ENCODE data around the gene NRXN3. TPM values are rescaled to one million over a fixed set of nuclear protein-coding genes. Genes with fewer than 3 reads are reported as not detected.

Gene NRXN3
- polyA plus RNA-seq, 1 experiment, result 7.0 TPM

DNA sequence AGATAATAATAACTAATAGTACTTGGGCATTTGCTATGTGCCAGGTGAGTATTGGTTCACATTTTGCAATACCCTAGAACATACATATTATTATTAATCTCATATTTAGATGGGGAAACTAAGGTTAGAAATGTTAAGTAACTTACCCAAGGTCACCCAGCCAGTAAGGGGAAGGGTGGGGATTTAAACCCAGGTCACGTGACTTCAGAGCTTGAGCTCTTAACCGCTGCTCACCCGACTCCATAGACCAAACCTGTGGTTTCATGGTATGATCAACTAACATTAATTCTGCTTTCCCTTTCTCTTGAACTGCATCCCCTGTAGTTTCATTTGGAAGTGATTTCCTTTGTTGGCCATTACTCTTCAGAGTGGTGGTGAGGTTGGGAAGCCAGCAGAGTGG lies 242.3 kb downstream of the NRXN3 start:
- no peaks in the 10 kb centered on the region for H3K36me3 ChIP-seq (ENCODE audit: control insufficient read depth, insufficient read depth, low read length)
- H3K4me3 ChIP-seq (ENCODE audit: low read depth, low read length), result no peak overlapping the region
- TF ChIP-seq CTCF (IDR thresholded peaks at IDR 0.05; ENCODE audit: insufficient read depth, low read depth, low read length), result no peak
- POLR2A ChIA-PET, result no interaction called here
- H3K27me3 ChIP-seq (ENCODE audit: control insufficient read depth, insufficient read depth, low read length), result no peaks in the 10 kb centered on the region
- DNase-seq (ENCODE audit: low read depth), result no peak
- CTCF ChIA-PET, result no interaction called here

- Histone ChIP-seq H3K36me3 (ENCODE audit: control insufficient read depth, insufficient read depth, low read length) (no peaks in the 10 kb centered on the region), H3K4me3 (ENCODE audit: low read depth, low read length) (no peak overlapping the region), H3K27me3 (ENCODE audit: control insufficient read depth, insufficient read depth, low read length) (no peaks in the 10 kb centered on the region)
- no peak for TF ChIP-seq CTCF (IDR thresholded peaks at IDR 0.05; ENCODE audit: insufficient read depth, low read depth, low read length)
- ChIA-PET CTCF (no interaction called here), POLR2A (no interaction called here)
- DNase-seq (ENCODE audit: low read depth), result no peak
These were observed 244.0 kb downstream of the NRXN3 start for GRCh38 chr14:78414172-78414571.

DNA sequence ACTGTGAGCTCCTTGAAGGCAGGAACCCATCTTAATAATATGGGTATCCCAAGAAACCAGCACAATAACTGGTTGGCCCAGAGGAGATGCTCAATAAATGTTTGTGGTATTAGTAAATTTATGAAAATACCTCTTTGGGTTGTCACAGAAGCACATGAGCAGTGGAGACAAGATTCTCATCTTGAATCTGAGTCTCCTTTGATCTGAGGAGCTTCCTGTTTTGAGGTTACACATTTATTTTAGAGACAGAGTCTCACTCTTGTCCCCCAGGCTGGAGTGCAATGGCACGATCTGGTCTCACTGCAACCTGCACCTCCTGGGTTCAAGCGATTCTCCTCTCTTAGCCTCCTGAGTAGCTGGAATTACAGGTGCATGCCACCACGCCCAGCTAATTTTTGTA lies 247.4 kb downstream of the NRXN3 start:
- Histone ChIP-seq H3K36me3 (ENCODE audit: control insufficient read depth, insufficient read depth, low read length) (no peaks in the 10 kb centered on the region), H3K4me3 (ENCODE audit: low read depth, low read length) (no peak overlapping the region), H3K27me3 (ENCODE audit: control insufficient read depth, insufficient read depth, low read length) (no peaks in the 10 kb centered on the region)
- TF ChIP-seq CTCF (IDR thresholded peaks at IDR 0.05; ENCODE audit: insufficient read depth, low read depth, low read length), result no peak
- CTCF ChIA-PET, result interaction anchor here (0.6 kb wide), 2 partner anchors 26 to 420 kb away, joined by 3 read pairs; no protein-coding TSS in a partner anchor
- no peak for DNase-seq (ENCODE audit: low read depth)
- POLR2A ChIA-PET, result no interaction called here

DNA sequence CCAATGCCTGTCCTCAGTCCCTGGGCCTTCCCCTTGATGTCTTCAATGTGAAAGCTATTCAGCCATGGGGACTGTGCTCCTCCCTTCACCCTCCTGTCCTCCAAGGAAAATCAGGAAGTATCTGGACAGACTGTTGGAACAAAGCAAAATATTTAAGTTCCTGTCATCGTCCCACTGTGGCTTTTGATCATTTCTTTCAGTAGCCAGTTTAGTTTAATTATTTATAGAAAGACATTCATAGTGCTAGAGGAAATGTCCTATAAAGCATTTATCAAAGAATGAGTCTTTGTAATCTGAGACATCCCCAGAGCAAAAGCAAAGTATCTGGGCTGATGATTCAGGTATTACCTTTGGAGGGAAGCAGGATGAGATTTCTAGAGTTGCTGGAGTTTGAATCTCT lies 254.1 kb downstream of the NRXN3 start:
- ChIA-PET CTCF (no interaction called here), POLR2A (no interaction called here)
- H3K27me3 ChIP-seq (ENCODE audit: control insufficient read depth, insufficient read depth, low read length), result no peaks in the 10 kb centered on the region
- TF ChIP-seq CTCF (IDR thresholded peaks at IDR 0.05; ENCODE audit: insufficient read depth, low read depth, low read length), result no peak
- H3K4me3 ChIP-seq (ENCODE audit: low read depth, low read length), result no peak overlapping the region
- no peak for DNase-seq (ENCODE audit: low read depth)
- H3K36me3 ChIP-seq (ENCODE audit: control insufficient read depth, insufficient read depth, low read length), result no peaks in the 10 kb centered on the region

GRCh38 chr14:78425330-78425729 lies 255.2 kb downstream of the NRXN3 start:
- Histone ChIP-seq H3K4me3 (ENCODE audit: low read depth, low read length) (no peak overlapping the region), H3K27me3 (ENCODE audit: control insufficient read depth, insufficient read depth, low read length) (no peaks in the 10 kb centered on the region), H3K36me3 (ENCODE audit: control insufficient read depth, insufficient read depth, low read length) (no peaks in the 10 kb centered on the region)
- ChIA-PET POLR2A (no interaction called here), CTCF (no interaction called here)
- TF ChIP-seq CTCF (IDR thresholded peaks at IDR 0.05; ENCODE audit: insufficient read depth, low read depth, low read length), result no peak
- no peak for DNase-seq (ENCODE audit: low read depth)

Data from BJ (cell line).